Prostate gland (tissue), 2 donors: Measurements from ENCODE around the gene AJAP1.

Experiments
- CTCF ChIP-seq, 4 experiments: fragments of 200-600 bp in 2 of 4; fragments of 450-650 bp in 2 of 4; sonication (generic) in 2 of 4; IDR thresholded peaks; 1 replicate in 3 of 4; 2 replicates in 1 of 4; pipeline ENCODE4 v1.5.1; 2016 to 2019; ENCODE audit warnings: antibody characterized with exemption in 4 of 4, mild to moderate bottlenecking in 2 of 4, moderate library complexity in 2 of 4
- POLR2A ChIP-seq: fragments of 450-650 bp; IDR thresholded peaks from one replicate; pipeline ENCODE4 v1.6.1; 2016; ENCODE audit warnings: antibody characterized with exemption, mild to moderate bottlenecking
- POLR2AphosphoS5 ChIP-seq: sonication (generic); formaldehyde crosslinking; IDR thresholded peaks from one replicate; pipeline ENCODE4 v1.6.1; 2017; ENCODE audit warnings: antibody characterized with exemption

DNA sequence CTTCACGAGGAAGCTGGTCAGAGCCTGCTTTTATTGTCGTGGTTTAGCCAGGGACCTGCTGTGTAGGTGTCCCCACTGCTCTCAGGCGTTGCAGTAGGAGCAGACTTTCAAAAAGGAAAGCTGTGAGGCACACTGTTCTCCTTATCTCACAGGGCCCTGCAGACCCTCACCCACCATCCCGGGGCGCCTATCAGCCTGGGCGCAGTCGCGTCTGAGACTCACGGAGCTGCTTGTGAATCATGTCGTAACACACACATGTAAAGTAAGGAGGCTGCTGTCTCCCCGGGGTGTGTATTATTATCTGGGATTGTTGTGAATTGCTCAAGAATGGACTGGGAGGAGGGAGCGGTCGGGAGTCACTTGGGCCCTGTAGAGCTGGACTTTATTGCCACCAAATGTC lies 17.4 kb downstream of the AJAP1 start:
- TF ChIP-seq POLR2AphosphoS5 (no peak), CTCF (IDR thresholded peaks at IDR 0.05) (no peak), POLR2A (no peak)
